Esophagus (tissue), 2 donors: Measurements from ENCODE around the gene ELANE. TPM values are rescaled to one million over a fixed set of nuclear protein-coding genes. Genes with fewer than 3 reads are reported as not detected.

Experiments
- H3K27ac ChIP-seq, 2 donors: one replicate each; pipeline ENCODE4 v1.5.1; 2013; ENCODE audit warnings: low read depth in 2 of 2, mild to moderate bottlenecking in 2 of 2, inconsistent platforms in 1 of 2, low read length in 1 of 2, moderate library complexity in 1 of 2
- H3K27me3 ChIP-seq, 2 donors: one replicate each; pipeline ENCODE4 v1.6.1; 2013; ENCODE audit warnings: low read length in 2 of 2, control low read depth in 1 of 2, mild to moderate bottlenecking in 1 of 2; ENCODE audit not compliant: insufficient read depth in 2 of 2, control insufficient read depth in 1 of 2
- H3K36me3 ChIP-seq, 2 donors: one replicate each; pipeline ENCODE4 v1.6.1; 2013; ENCODE audit warnings: low read length in 1 of 2; ENCODE audit not compliant: control insufficient read depth in 2 of 2, insufficient read depth in 2 of 2
- H3K4me1 ChIP-seq, 2 donors: one replicate each; pipeline ENCODE4 v1.6.1; 2013; ENCODE audit warnings: low read length in 1 of 2; ENCODE audit not compliant: control insufficient read depth in 2 of 2, insufficient read depth in 2 of 2
- H3K4me3 ChIP-seq, 2 donors: one replicate each; pipeline ENCODE4 v1.5.1; 2013; ENCODE audit warnings: low read length in 2 of 2, mild to moderate bottlenecking in 2 of 2, low read depth in 1 of 2, moderate library complexity in 1 of 2
- H3K9me3 ChIP-seq, 2 donors: one replicate each; pipeline ENCODE4 v1.6.1; 2013; ENCODE audit warnings: mild to moderate bottlenecking in 2 of 2, low read depth in 1 of 2, low read length in 1 of 2, moderate library complexity in 1 of 2; ENCODE audit not compliant: control insufficient read depth in 2 of 2, insufficient read depth in 1 of 2
- WGBS, 2 donors: extraction: QIAGEN DNeasy Blood & Tissue Kit; methylation state at CpG; one replicate each; pipeline ENCODE4 v1.1.7; 2013; 5-methylcytosine and 5-hydroxymethylcytosine counted together
- polyA plus RNA-seq, 2 donors: library from polyadenylated mRNA; stranded (reverse); fragments of 200-250 nt; gene quantifications; one replicate each; pipeline ENCODE4 v1.2.3, GENCODE V29; 2013
- donor health status: healthy with polysubstance abuse.
- donor health status: Bipolar disorder and iron deficiency.

ELANE gene
- polyA plus RNA-seq, 2 donors, result 0.24 to 0.68 TPM

DNA sequence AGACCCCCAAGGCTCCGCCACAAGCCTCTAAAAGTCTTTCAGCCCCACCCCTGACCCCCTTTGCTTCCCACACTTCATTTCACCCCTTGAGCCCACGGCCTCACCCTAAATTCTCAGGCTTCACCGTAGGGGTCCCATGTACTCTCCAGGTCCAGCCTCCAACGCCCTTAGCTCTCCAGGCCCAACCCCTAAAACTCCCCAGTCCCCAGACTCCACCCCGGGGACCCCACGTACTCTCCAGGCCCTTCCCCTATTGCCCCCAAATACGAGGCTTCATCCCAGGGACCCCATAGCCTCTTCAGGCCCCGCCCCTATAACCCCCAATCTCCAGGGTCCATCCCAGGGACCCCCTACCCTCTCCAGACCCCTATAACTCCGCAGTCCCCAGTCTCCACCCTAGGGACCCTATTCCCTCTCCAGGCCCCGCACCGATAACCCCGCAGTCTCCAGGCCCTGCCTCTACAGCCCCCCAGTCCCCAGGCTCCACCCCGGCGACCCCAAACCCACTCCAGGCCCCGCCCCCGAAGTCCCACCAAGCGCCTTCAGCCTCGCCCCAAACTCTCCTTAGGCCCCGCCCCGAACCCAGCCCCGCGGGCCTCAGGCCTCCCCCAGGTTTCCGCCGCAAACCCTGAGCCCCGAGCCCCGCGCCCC, 40.3 kb downstream of the ELANE start:
- peak overlapping the region; percentile 91 to 97 for H3K4me3 ChIP-seq
- H3K4me1 ChIP-seq, result peaks cover 3 to 7% of the 10 kb centered on the region in 2 donors
- WGBS, 2 donors, result 4 to 8% methylated on average over 15 to 27 of the region's 27 CpGs
- peaks cover 7 to 24% of the 10 kb centered on the region in 2 donors for H3K36me3 ChIP-seq
- no peaks in the 10 kb centered on the region for H3K27me3 ChIP-seq
- H3K27ac ChIP-seq, result peak overlapping the region; percentile 92 to 97
- H3K9me3 ChIP-seq, result no peaks in the 10 kb centered on the region

DNA sequence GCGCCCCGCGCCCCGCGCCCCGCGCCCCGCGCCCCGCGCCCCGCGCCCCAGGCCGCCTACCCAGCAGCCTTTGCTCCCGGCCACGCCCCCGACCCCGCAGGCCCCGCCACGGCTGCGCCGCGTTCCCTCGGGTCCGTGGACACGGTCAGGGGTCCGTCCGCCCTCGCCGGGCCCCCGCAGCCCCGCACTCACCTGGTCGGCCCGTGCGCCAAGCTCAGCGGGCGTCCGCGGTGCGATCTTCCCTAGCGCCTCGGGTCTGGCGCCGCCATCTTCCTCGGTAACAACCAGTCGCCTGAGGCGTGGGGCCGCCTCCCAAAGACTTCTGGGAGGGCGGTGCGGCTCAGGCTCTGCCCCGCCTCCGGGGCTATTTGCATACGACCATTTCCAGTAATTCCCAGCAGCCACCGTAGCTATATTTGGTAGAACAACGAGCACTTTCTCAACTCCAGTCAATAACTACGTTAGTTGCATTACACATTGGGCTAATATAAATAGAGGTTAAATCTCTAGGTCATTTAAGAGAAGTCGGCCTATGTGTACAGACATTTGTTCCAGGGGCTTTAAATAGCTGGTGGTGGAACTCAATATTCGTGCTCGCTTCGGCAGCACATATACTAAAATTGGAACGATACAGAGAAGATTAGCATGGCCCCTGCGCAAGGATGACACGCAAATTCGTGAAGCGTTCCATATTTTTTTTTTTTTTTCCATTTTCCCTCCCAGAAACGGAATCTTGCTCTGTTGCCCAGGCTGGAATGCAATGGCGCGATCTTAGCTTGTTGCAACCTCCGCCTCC, 41.0 kb downstream of the ELANE start, which contains the start of the genes MED16 and RNU6-9:
MED16 (minus strand) TSS at position 294 of the 796 bp plus-strand sequence. CDS start 2,056 bp downstream, outside the sequence.
RNU6-9 (plus strand) TSS at position 591 of the 796 bp plus-strand sequence.
- H3K4me3 ChIP-seq, result peak within 1 kb of the TSS; percentile 91 to 97
- peak within 1 kb of the TSS; percentile 92 to 97 for H3K27ac ChIP-seq
- H3K36me3 ChIP-seq, result peaks cover 7 to 25% of the 10 kb centered on the region in 2 donors
- WGBS, 2 donors, result 1% methylated on average over 55 to 69 of the region's 69 CpGs
- H3K27me3 ChIP-seq, result no peaks in the 10 kb centered on the region
- H3K4me1 ChIP-seq, result peaks cover 3 to 7% of the 10 kb centered on the region in 2 donors
- no peaks in the 10 kb centered on the region for H3K9me3 ChIP-seq

GRCh38 chr19:896434-896833, 44.3 kb downstream of the ELANE start:
- H3K27ac ChIP-seq, result no peak overlapping the region
- WGBS, 2 donors, result 87 to 97% methylated on average over 10 of the region's 10 CpGs
- no peaks in the 10 kb centered on the region for H3K9me3 ChIP-seq

DNA sequence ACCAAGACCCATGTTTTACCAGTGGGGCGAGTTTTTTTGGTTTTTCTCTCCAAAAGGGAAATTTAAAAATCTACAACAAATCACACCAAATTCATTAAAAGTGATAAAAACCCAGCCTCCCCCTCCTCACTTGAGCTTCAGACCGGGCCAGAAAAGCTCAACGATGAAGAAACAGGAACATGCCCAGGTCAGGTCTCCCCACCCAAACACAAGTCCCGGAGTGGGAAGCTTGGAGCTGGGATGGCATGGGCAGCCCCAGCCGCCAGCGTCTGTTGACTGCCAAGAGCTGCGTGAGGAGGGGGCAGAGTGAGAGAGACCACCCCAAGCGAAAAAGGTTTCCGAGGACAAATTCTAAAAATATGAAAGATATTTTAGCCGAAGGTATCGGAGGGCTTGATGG, 44.9 kb downstream of the ELANE start:
- no peaks in the 10 kb centered on the region for H3K9me3 ChIP-seq
- H3K4me3 ChIP-seq, result no peak overlapping the region
- WGBS, 2 donors, result 89 to 92% methylated on average over 11 of the region's 11 CpGs
- H3K27me3 ChIP-seq, result no peaks in the 10 kb centered on the region
- H3K36me3 ChIP-seq, result peaks cover 6 to 20% of the 10 kb centered on the region in 2 donors
- H3K4me1 ChIP-seq, result peaks cover 0 to 2% of the 10 kb centered on the region in 2 donors
- no peak overlapping the region for H3K27ac ChIP-seq

More at GRCh38 chr19:896434-896833, 44.3 kb downstream of the ELANE start:
- H3K4me1 ChIP-seq, result peaks cover 0 to 4% of the 10 kb centered on the region in 2 donors
- no peak overlapping the region for H3K4me3 ChIP-seq
- H3K27me3 ChIP-seq, result no peaks in the 10 kb centered on the region
- peaks cover 6 to 16% of the 10 kb centered on the region in 2 donors for H3K36me3 ChIP-seq

GRCh38 chr19:897442-898039, 45.4 kb downstream of the ELANE start:
- H3K27me3 ChIP-seq, result no peaks in the 10 kb centered on the region
- WGBS, 2 donors, result 87 to 90% methylated on average over 24 to 26 of the region's 26 CpGs
- H3K27ac ChIP-seq, result no peak overlapping the region
- H3K36me3 ChIP-seq, result peaks cover 6 to 20% of the 10 kb centered on the region in 2 donors
- peaks cover 0 to 2% of the 10 kb centered on the region in 2 donors for H3K4me1 ChIP-seq
- H3K9me3 ChIP-seq, result no peaks in the 10 kb centered on the region
- no peak overlapping the region for H3K4me3 ChIP-seq

DNA sequence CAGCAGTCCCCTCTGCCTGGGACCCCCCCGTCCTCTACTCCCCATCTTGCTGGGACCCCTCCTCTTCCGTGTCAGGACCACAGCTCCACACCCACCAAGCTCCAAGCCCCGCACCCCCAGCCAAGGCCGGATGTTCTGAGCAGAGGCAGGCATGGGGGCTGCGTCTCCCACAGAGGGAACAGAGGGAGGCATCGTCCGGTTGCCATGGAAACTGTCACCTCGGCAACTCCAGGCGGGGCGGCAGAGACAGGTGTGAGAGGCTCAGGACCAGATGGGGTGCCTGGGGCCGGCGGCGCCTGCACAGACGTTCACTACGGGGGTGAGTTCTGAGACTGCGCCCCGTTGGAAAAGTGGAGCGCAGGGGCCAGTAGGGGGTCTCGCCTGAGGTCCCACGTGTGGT, 46.6 kb downstream of the ELANE start:
- no peaks in the 10 kb centered on the region for H3K9me3 ChIP-seq
- no peak overlapping the region for H3K27ac ChIP-seq
- peaks cover 6 to 20% of the 10 kb centered on the region in 2 donors for H3K36me3 ChIP-seq
- H3K27me3 ChIP-seq, result no peaks in the 10 kb centered on the region
- WGBS, 2 donors, result 76 to 77% methylated on average over 17 to 20 of the region's 20 CpGs
- H3K4me3 ChIP-seq, result no peak overlapping the region
- H3K4me1 ChIP-seq, result peaks cover 0 to under 1% of the 10 kb centered on the region in 2 donors

DNA sequence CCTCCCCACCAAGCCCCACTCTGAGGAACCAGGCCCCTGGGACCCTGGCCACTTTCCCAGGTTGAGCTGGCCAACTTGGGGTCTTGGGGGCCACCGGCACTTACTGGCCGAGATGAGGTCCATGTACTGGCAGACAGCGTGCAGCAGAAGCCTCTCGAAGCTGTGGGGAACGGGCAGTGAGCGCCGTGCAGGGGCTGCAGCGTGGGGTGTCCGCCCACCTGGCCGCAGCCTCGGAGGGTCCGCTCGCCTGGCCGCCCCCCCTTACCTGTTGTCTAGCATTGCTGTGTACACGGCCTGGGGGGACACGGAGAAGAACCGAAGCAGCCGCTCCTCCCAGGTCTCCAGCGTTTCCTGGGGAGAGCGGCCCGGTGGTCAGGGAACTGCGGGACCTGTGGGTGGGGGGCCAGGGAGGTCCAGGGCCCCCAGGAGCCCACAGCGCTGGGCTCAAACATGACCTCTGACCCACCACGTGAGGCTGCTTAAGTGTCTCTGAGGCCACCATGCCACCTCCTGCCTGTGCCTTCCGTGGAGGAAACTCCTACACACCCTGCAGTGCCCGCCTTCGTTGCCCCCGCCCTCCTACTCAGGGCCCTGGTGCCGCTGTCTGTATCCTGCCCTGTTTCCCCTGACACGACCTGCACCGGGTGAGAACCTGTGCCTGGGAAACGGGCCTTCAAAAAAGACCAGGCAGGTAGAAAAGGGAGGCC, 47.4 kb downstream of the ELANE start:
- WGBS, 2 donors, result 90 to 91% methylated on average over 32 of the region's 32 CpGs
- Histone ChIP-seq H3K4me3 (no peak overlapping the region), H3K4me1 (peaks cover 2 to 3% of the 10 kb centered on the region in 2 donors), H3K9me3 (no peaks in the 10 kb centered on the region), H3K27ac (no peak overlapping the region), H3K36me3 (peaks cover 6 to 20% of the 10 kb centered on the region in 2 donors), H3K27me3 (no peaks in the 10 kb centered on the region)

GRCh38 chr19:900043-900301, 47.9 kb downstream of the ELANE start:
- Histone ChIP-seq H3K27ac (no peak overlapping the region), H3K4me1 (peaks cover 2 to 3% of the 10 kb centered on the region in 2 donors), H3K27me3 (no peaks in the 10 kb centered on the region), H3K4me3 (no peak overlapping the region), H3K9me3 (no peaks in the 10 kb centered on the region), H3K36me3 (peaks cover 6 to 20% of the 10 kb centered on the region in 2 donors)
- 88 to 91% methylated on average over 15 of the region's 15 CpGs for WGBS, 2 donors
